Middle frontal gyrus (tissue), 1 donor: ENCODE measurements around the gene IFNL3.

ENCODE experiments used
- DNase-seq: peaks from one replicate; pipeline ENCODE4 v3.0.0-alpha.2; 2015; ENCODE audit warnings: low spot score; ENCODE audit errors: extremely low spot score

IFNL3 gene

GRCh38 chr19:39194832-39195542 lies 49.8 kb downstream of the IFNL3 start:
- DNase-seq = no peak

- DNase-seq = no peak
Measured at GRCh38 chr19:39193803-39194202, 51.0 kb downstream of the IFNL3 start.
